Left lung (tissue), 10 donors: ENCODE results near the gene MAP7D3. TPM values are rescaled to one million over a fixed set of nuclear protein-coding genes. Genes with fewer than 3 reads are reported as not detected.

Experiments used
- ATAC-seq: fragments of 200-7000 bp; cut with Tn5 transposase; one replicate; pipeline ENCODE4 v1.9.1; 2020; ENCODE audit warnings: moderate library complexity
- DNase-seq, 4 donors: peaks; one replicate each; pipeline ENCODE4 v3.0.0-alpha.2; 2013 to 2020
- H3K27ac ChIP-seq, 2 donors: fragments of 200-600 bp; sonication (generic) in 1 of 2; one replicate each; pipeline versions ENCODE4 v1.5.0 to v1.8.0; 2020 to 2021
- H3K27me3 ChIP-seq, 2 donors: fragments of 200-600 bp; sonication (generic) in 1 of 2; one replicate each; pipeline versions ENCODE4 v1.5.0 to v1.8.0; 2020 to 2021
- H3K36me3 ChIP-seq, 2 donors: fragments of 200-600 bp; sonication (generic) in 1 of 2; one replicate each; pipeline versions ENCODE4 v1.5.0 to v1.8.0; 2020 to 2021
- H3K4me1 ChIP-seq, 2 donors: fragments of 200-600 bp; one replicate each; pipeline ENCODE4 v1.8.0; 2021
- H3K4me3 ChIP-seq, 2 donors: fragments of 200-600 bp; sonication (generic) in 1 of 2; one replicate each; pipeline versions ENCODE4 v1.5.0 to v1.8.0; 2020 to 2021; ENCODE audit warnings: mild to moderate bottlenecking in 1 of 2
- H3K9me3 ChIP-seq, 2 donors: fragments of 200-600 bp; sonication (generic) in 1 of 2; one replicate each; pipeline versions ENCODE4 v1.5.0 to v1.8.0; 2020 to 2021
- intact Hi-C, 2 donors: fragments of 100-400 bp; cut with DNase I; formaldehyde crosslinking; loops; one replicate each; pipeline versions ENCODE4 v1.11.2 to v1.14.2; 2022
- polyA plus RNA-seq, 6 donors: library from polyadenylated mRNA; unstranded; fragments of 120-200 nt; gene quantifications; one replicate each; pipeline ENCODE4 v1.2.1, GENCODE V29; 2013; ENCODE audit not compliant: insufficient read length in 6 of 6
- total RNA-seq, 2 donors: library from RNA; stranded (reverse); fragmentation: NEBNext Ultra II Directional; extraction: Animal tissue kit (Norgen Biotek cat#: 25700); gene quantifications; one replicate each; pipeline ENCODE4 v1.2.1, GENCODE V29; 2021
- TF ChIP-seq, protein P1 (sequence below), 2 donors: fragments of 200-600 bp; sonication (generic) in 1 of 2; IDR thresholded peaks; one replicate each; pipeline versions ENCODE4 v1.5.0 to v1.8.0; 2021; ENCODE audit warnings: antibody characterized with exemption in 2 of 2
- donor health status: DM: no; HTN: yes; CAD: no.
- donor health status: DM: no; HTN: no; CAD: no.

The MAP7D3 gene
- total and polyA plus RNA-seq, 8 donors: 7.6 to 19.7 (median 16.5) TPM

DNA sequence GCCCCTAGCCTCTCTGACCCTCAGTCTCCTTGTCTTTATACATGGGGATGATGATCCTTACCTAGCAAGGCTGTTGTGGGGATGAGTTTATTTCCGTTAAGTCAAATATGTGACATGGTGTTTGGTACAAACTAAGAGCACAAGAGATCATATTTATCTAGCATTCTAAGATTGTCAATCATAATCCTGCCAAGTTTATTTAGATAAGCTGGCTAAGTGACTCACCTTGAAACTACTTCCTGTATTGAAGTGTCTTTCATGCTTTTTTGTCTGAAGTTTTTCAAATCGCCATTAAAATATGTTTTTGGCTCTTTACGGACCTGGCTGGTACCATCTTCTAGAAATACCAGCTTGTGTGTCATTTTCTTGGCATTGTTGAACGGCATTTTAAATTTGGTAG is 30.7 kb downstream of the MAP7D3 start:
- Histone ChIP-seq H3K27ac (no peak overlapping the region), H3K36me3 (peaks cover 0 to 17% of the 10 kb centered on the region in 2 donors), H3K27me3 (no peaks in the 10 kb centered on the region), H3K4me3 (no peak overlapping the region), H3K4me1 (no peaks in the 10 kb centered on the region), H3K9me3 (no peaks in the 10 kb centered on the region)
- ATAC-seq (no peak), DNase-seq (no peak)
- TF ChIP-seq, protein P1, sequence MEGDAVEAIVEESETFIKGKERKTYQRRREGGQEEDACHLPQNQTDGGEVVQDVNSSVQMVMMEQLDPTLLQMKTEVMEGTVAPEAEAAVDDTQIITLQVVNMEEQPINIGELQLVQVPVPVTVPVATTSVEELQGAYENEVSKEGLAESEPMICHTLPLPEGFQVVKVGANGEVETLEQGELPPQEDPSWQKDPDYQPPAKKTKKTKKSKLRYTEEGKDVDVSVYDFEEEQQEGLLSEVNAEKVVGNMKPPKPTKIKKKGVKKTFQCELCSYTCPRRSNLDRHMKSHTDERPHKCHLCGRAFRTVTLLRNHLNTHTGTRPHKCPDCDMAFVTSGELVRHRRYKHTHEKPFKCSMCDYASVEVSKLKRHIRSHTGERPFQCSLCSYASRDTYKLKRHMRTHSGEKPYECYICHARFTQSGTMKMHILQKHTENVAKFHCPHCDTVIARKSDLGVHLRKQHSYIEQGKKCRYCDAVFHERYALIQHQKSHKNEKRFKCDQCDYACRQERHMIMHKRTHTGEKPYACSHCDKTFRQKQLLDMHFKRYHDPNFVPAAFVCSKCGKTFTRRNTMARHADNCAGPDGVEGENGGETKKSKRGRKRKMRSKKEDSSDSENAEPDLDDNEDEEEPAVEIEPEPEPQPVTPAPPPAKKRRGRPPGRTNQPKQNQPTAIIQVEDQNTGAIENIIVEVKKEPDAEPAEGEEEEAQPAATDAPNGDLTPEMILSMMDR (IDR thresholded peaks at IDR 0.05): no peak
- intact Hi-C loops: no loop called here

DNA sequence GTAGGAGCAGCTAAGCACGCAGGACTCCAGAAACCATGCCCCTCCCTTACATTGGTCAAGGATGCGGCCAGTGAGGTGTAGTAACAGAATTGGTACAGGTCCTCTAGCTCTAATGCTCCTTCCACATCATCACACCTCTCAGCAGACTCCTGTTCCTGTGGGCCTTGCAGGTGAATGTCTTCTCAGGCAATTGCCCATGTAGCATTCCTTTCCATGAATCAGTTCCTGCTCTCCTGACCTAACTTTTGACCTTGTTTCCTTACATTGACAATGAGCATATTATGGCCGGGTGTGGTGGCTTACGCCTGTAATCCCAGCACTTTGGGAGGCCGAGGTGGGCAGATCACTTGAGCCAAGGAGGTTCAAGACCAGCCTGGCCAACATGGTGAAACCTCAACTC is 31.3 kb downstream of the MAP7D3 start:
- no peak for ATAC-seq

DNA sequence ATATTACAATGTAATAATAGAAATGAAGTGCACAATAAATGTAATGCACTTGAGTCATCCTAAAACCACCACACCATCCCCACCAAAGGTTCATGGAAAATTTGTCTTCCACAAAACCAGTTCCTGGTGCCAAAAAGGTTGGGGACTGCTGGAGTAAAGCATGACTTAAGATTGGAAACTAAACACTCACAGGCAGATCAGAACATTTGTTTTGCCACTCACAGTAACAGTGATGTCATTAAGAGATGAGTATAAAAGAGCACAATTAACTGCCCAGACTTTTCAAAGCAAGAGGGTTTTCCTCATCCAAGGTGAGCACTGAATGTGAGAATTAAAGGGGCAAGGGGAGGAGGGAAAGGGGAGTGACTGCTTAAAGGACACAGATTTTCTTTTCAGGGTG is 35.6 kb downstream of the MAP7D3 start:
- no peak overlapping the region for H3K27ac ChIP-seq
- no peak overlapping the region for H3K4me3 ChIP-seq
- H3K4me1 ChIP-seq: peaks cover 0 to 1% of the 10 kb centered on the region in 2 donors
- H3K36me3 ChIP-seq: peaks cover 0 to 10% of the 10 kb centered on the region in 2 donors
- DNase-seq: no peak
- H3K27me3 ChIP-seq: no peaks in the 10 kb centered on the region
- no peak for ATAC-seq
- TF ChIP-seq, protein P1 (IDR thresholded peaks at IDR 0.05): no peak
- intact Hi-C loops: no loop called here
- H3K9me3 ChIP-seq: no peaks in the 10 kb centered on the region

More for the DNA sequence above, 31.3 kb downstream of the MAP7D3 start:
- Histone ChIP-seq H3K9me3 (no peaks in the 10 kb centered on the region), H3K36me3 (peaks cover 0 to 17% of the 10 kb centered on the region in 2 donors), H3K27ac (no peak overlapping the region), H3K27me3 (no peaks in the 10 kb centered on the region), H3K4me1 (no peaks in the 10 kb centered on the region), H3K4me3 (no peak overlapping the region)
- no peak for DNase-seq
- TF ChIP-seq, protein P1 (IDR thresholded peaks at IDR 0.05): no peak
- intact Hi-C loops: no loop called here

DNA sequence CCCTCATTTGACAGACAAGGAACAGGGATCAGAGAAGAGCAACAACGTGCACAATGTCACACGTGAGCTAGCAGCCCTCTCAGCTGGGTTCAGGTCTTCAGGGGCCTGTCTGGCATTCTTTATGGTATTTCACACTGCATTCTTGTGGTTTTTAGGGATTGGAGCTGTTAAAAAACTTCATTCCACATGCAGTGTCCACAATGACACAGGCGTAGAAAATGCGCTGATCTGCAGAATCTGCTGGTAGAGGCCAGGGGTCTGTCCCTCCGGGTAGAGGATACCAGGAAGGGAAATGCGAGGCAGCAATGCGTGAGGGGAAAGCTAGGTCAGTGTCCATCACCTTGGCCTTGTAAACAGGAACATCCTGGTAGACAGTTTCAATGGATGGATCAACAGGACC is 36.6 kb downstream of the MAP7D3 start:
- ATAC-seq (peak; percentile 48), DNase-seq (no peak)
- H3K36me3 ChIP-seq: peaks cover 0 to 10% of the 10 kb centered on the region in 2 donors
- no peak overlapping the region for H3K4me3 ChIP-seq
- H3K27ac ChIP-seq: peak overlapping the region in 1 of 2 donors; percentile 42
- no peaks in the 10 kb centered on the region for H3K27me3 ChIP-seq
- H3K4me1 ChIP-seq: peaks cover 0 to 7% of the 10 kb centered on the region in 2 donors
- TF ChIP-seq, protein P1 (IDR thresholded peaks at IDR 0.05): no peak
- intact Hi-C loops: no loop called here
- no peaks in the 10 kb centered on the region for H3K9me3 ChIP-seq

DNA sequence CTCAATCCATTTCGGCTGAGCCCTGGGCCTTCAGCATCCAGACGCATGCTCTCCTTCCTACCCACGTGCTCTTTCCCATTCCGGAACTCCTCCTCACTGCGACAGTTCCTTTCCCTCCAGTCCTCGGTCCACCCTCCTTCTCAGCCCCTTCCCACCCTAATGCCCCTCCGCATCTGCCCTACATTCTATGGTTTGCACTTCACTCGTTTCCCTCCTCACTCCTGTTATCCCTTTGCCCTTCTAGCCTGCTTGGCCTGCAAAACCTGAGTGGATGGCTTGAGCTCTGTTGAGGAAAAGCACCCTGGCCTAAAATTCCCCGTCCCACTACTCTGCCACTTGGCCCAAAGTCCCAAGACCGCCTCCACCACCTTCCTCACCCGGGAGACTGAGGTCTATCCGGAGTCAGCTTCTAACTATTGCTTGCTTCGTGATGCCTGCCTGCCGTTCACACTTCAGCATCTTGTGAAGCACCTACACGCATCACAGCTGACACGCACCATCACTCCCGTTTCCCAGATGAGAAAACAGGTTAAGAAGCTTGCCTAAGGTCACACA is 38.6 kb downstream of the MAP7D3 start:
- DNase-seq (no peak), ATAC-seq (no peak)
- H3K9me3 ChIP-seq: no peaks in the 10 kb centered on the region
- H3K27ac ChIP-seq: no peak overlapping the region
- H3K4me3 ChIP-seq: no peak overlapping the region
- peaks cover 0 to 7% of the 10 kb centered on the region in 2 donors for H3K4me1 ChIP-seq
- TF ChIP-seq, protein P1 (IDR thresholded peaks at IDR 0.05): no peak
- intact Hi-C loops: no loop called here
- H3K27me3 ChIP-seq: no peaks in the 10 kb centered on the region
- H3K36me3 ChIP-seq: no peaks in the 10 kb centered on the region
